HG02938 (cell line): ENCODE data around the gene CHPF2.
A peak's percentile ranks its signal among the peaks of the same experiment; 100 is the strongest.

Experiments used
- ATAC-seq: cut with Tn5 transposase; IDR thresholded peaks from one replicate; pipeline ENCODE4 v1.9.1; 2021; ENCODE audit warnings: mild to moderate bottlenecking, moderate library complexity; ENCODE audit not compliant: unreplicated experiment

The CHPF2 gene

GRCh38 chr7:151232917-151233701, 826 bp downstream of the CHPF2 start:
- ATAC-seq, result peak; percentile 37

GRCh38 chr7:151233804-151234203, 1.5 kb downstream of the CHPF2 start:
- ATAC-seq, result no peak

- ATAC-seq, result no peak
Observed at GRCh38 chr7:151235091-151235787, 3.0 kb downstream of the CHPF2 start.

GRCh38 chr7:151236406-151236805, 4.1 kb downstream of the CHPF2 start:
- ATAC-seq, result no peak

GRCh38 chr7:151237244-151238189, 5.2 kb downstream of the CHPF2 start:
- no peak for ATAC-seq

- no peak for ATAC-seq
Observed at GRCh38 chr7:151238190-151238810, 6.0 kb downstream of the CHPF2 start.

- ATAC-seq, result no peak
Observed at GRCh38 chr7:151238924-151239836, 6.9 kb downstream of the CHPF2 start.

GRCh38 chr7:151239837-151240459, 7.7 kb downstream of the CHPF2 start:
- no peak for ATAC-seq

- ATAC-seq, result no peak
Observed at GRCh38 chr7:151240536-151240935, 8.3 kb downstream of the CHPF2 start.

GRCh38 chr7:151240942-151241754, 8.9 kb downstream of the CHPF2 start:
- ATAC-seq, result no peak

GRCh38 chr7:151241755-151242096, 9.4 kb downstream of the CHPF2 start:
- no peak for ATAC-seq

GRCh38 chr7:151242159-151243044, 10.1 kb downstream of the CHPF2 start:
- no peak for ATAC-seq

GRCh38 chr7:151243045-151243349, 10.7 kb downstream of the CHPF2 start:
- no peak for ATAC-seq

GRCh38 chr7:151243408-151244195, 11.3 kb downstream of the CHPF2 start:
- ATAC-seq, result no peak

GRCh38 chr7:151244196-151244840, 12.0 kb downstream of the CHPF2 start:
- ATAC-seq, result no peak

- no peak for ATAC-seq
Observed at GRCh38 chr7:151244841-151245346, 12.6 kb downstream of the CHPF2 start.
